ENCODE measurements around the gene TIAM2.

Gene TIAM2

GRCh38 chr6:155062866-155063341, 67.8 kb downstream of the TIAM2 start:
- no peak for DNase-seq (ENCODE audit: low read depth)

GRCh38 chr6:155064303-155064702, 69.2 kb downstream of the TIAM2 start:
- DNase-seq (ENCODE audit: low read depth) = no peak

GRCh38 chr6:155066361-155066760, 71.2 kb downstream of the TIAM2 start:
- DNase-seq (ENCODE audit: low read depth) = no peak

GRCh38 chr6:155066921-155067680, 72.0 kb downstream of the TIAM2 start:
- no peak for DNase-seq (ENCODE audit: low read depth)

GRCh38 chr6:155067956-155068615, 73.0 kb downstream of the TIAM2 start:
- no peak for DNase-seq (ENCODE audit: low read depth)

GRCh38 chr6:155069543-155069942, 74.4 kb downstream of the TIAM2 start:
- no peak for DNase-seq (ENCODE audit: low read depth)

GRCh38 chr6:155075930-155076695, 81.0 kb downstream of the TIAM2 start:
- DNase-seq (ENCODE audit: low read depth) = no peak

- no peak for DNase-seq (ENCODE audit: low read depth)
These were observed 82.2 kb downstream of the TIAM2 start for GRCh38 chr6:155077331-155077730.

GRCh38 chr6:155077784-155078183, 82.7 kb downstream of the TIAM2 start:
- DNase-seq (ENCODE audit: low read depth) = no peak

- DNase-seq (ENCODE audit: low read depth) = no peak
These were observed 83.2 kb downstream of the TIAM2 start for GRCh38 chr6:155078331-155078745.

GRCh38 chr6:155079985-155080452, 84.9 kb downstream of the TIAM2 start:
- no peak for DNase-seq (ENCODE audit: low read depth)

GRCh38 chr6:155080881-155081845, 86.0 kb downstream of the TIAM2 start:
- DNase-seq (ENCODE audit: low read depth) = no peak

- DNase-seq (ENCODE audit: low read depth) = no peak
These were observed 89.5 kb downstream of the TIAM2 start for GRCh38 chr6:155084431-155085123.

GRCh38 chr6:155085582-155086257, 90.6 kb downstream of the TIAM2 start:
- DNase-seq (ENCODE audit: low read depth) = no peak

GRCh38 chr6:155088856-155089255, 93.7 kb downstream of the TIAM2 start:
- DNase-seq (ENCODE audit: low read depth) = no peak

- DNase-seq (ENCODE audit: low read depth) = no peak
These were observed 94.6 kb downstream of the TIAM2 start for GRCh38 chr6:155089746-155090145.

- no peak for DNase-seq (ENCODE audit: low read depth)
These were observed 95.1 kb downstream of the TIAM2 start for GRCh38 chr6:155090166-155090565.

- DNase-seq (ENCODE audit: low read depth) = no peak
These were observed 96.6 kb downstream of the TIAM2 start for GRCh38 chr6:155091756-155092155.

GRCh38 chr6:155093430-155093829, 98.3 kb downstream of the TIAM2 start:
- no peak for DNase-seq (ENCODE audit: low read depth)

- no peak for DNase-seq (ENCODE audit: low read depth)
These were observed 105.0 kb downstream of the TIAM2 start for GRCh38 chr6:155100087-155100486.

All from activated gamma-delta T cell treated with anti-CD3 and anti-CD28 coated beads, Interleukin-2, amount 50 U/mL, for 16 hours (primary cell).